Measurements from ENCODE around the gene ALG12. TPM values are rescaled to one million over a fixed set of nuclear protein-coding genes. Genes with fewer than 3 reads are reported as not detected.

Gene ALG12
- total and polyA plus RNA-seq, 2 donors (not counting 1 experiment from before 2014, with no cell fraction given) = 15.2 to 16.6 TPM

GRCh38 chr22:49856766-49857618 lies 61.2 kb downstream of the ALG12 start:
- Mint-ChIP-seq H3K27me3 (no peaks in the 10 kb centered on the region), H3K27ac (no peak overlapping the region), H3K9me3 (ENCODE audit: insufficient read depth) (no peaks in the 10 kb centered on the region), H3K4me3 (no peak overlapping the region), H3K4me1 (peaks cover 41% of the 10 kb centered on the region)
- Histone ChIP-seq H3K4me1 (ENCODE audit: control insufficient read depth in 2 of 2, insufficient read depth in 2 of 2, low read length in 2 of 2) (peaks cover 13 to 26% of the 10 kb centered on the region in 2 donors), H4K20me1 (ENCODE audit: control insufficient read depth, insufficient read depth, low read length, poor library complexity, severe bottlenecking) (peaks cover 63% of the 10 kb centered on the region), H3K79me2 (ENCODE audit: control insufficient read depth, insufficient read depth, low read length) (peaks cover 76% of the 10 kb centered on the region), H3K27me3 (replicated peaks in 1 of 4; ENCODE audit: control extremely low read depth in 1 of 4, control insufficient read depth in 3 of 4, insufficient read depth in 4 of 4, low read length in 3 of 4) (peaks cover 0 to 2% (median 0%) of the 10 kb centered on the region in 4 experiments), H3K36me3 (replicated peaks in 1 of 2; ENCODE audit: control extremely low read depth in 1 of 2, control insufficient read depth in 1 of 2, extremely low read depth in 1 of 2, insufficient read depth in 2 of 2, low read length in 1 of 2) (no peaks in the 10 kb centered on the region), H2AFZ (ENCODE audit: insufficient read depth, low read depth, low read length, poor library complexity, severe bottlenecking) (no peak overlapping the region), H3K9me3 (ENCODE audit: control extremely low read depth in 1 of 3, control insufficient read depth in 2 of 3, insufficient read depth in 1 of 3, low read length in 2 of 3) (no peaks in the 10 kb centered on the region), H3K9ac (ENCODE audit: low read length) (no peak overlapping the region), H3K4me2 (replicated peaks; ENCODE audit: low read depth, low read length, poor library complexity, severe bottlenecking) (no peak overlapping the region), H3K27ac (ENCODE audit: low read length in 2 of 2) (no peak overlapping the region), H3K4me3 (ENCODE audit: control extremely low read depth in 1 of 5, extremely low read depth in 1 of 5, insufficient read depth in 1 of 5, low read depth in 2 of 5, low read length in 4 of 5) (no peak overlapping the region)
- ATAC-seq (ENCODE audit: low read depth) = no peak
- no peak for DNase-seq
- intact Hi-C loops (cut with micrococcal nuclease) = no loop called here
- POLR2A ChIA-PET = interaction anchor here (0.5 kb wide), 1 partner anchor 290 kb away, joined by 4 read pairs; no protein-coding TSS in a partner anchor
- no peak for TF ChIP-seq EZH2 (IDR thresholded peaks at IDR 0.05; ENCODE audit: borderline replicate concordance, insufficient read depth, low read depth, low read length, poor library complexity, severe bottlenecking)
- TF ChIP-seq, protein P1, sequence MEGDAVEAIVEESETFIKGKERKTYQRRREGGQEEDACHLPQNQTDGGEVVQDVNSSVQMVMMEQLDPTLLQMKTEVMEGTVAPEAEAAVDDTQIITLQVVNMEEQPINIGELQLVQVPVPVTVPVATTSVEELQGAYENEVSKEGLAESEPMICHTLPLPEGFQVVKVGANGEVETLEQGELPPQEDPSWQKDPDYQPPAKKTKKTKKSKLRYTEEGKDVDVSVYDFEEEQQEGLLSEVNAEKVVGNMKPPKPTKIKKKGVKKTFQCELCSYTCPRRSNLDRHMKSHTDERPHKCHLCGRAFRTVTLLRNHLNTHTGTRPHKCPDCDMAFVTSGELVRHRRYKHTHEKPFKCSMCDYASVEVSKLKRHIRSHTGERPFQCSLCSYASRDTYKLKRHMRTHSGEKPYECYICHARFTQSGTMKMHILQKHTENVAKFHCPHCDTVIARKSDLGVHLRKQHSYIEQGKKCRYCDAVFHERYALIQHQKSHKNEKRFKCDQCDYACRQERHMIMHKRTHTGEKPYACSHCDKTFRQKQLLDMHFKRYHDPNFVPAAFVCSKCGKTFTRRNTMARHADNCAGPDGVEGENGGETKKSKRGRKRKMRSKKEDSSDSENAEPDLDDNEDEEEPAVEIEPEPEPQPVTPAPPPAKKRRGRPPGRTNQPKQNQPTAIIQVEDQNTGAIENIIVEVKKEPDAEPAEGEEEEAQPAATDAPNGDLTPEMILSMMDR (IDR thresholded peaks at IDR 0.05) = no peak
- CTCF ChIA-PET = interaction anchor here (0.6 kb wide), 1 partner anchor 15 kb away, joined by 3 read pairs; no protein-coding TSS in a partner anchor
- 90% methylated on average over 27 of the region's 31 CpGs for WGBS (ENCODE audit: insufficient coverage)

GRCh38 chr22:49856343-49856742 lies 61.9 kb downstream of the ALG12 start:
- POLR2A ChIA-PET = interaction anchor here (0.5 kb wide), 1 partner anchor 290 kb away, joined by 4 read pairs; no protein-coding TSS in a partner anchor
- H3K27me3 Mint-ChIP-seq = peaks cover 4% of the 10 kb centered on the region
- Histone ChIP-seq H3K27me3 (replicated peaks in 1 of 4; ENCODE audit: control extremely low read depth in 1 of 4, control insufficient read depth in 3 of 4, insufficient read depth in 4 of 4, low read length in 3 of 4) (peaks cover 0 to 6% (median 0%) of the 10 kb centered on the region in 4 experiments), H3K79me2 (ENCODE audit: control insufficient read depth, insufficient read depth, low read length) (peaks cover 70% of the 10 kb centered on the region), H4K20me1 (ENCODE audit: control insufficient read depth, insufficient read depth, low read length, poor library complexity, severe bottlenecking) (peaks cover 63% of the 10 kb centered on the region), H3K9ac (ENCODE audit: low read length) (no peak overlapping the region), H3K36me3 (replicated peaks in 1 of 2; ENCODE audit: control extremely low read depth in 1 of 2, control insufficient read depth in 1 of 2, extremely low read depth in 1 of 2, insufficient read depth in 2 of 2, low read length in 1 of 2) (no peaks in the 10 kb centered on the region), H3K27ac (ENCODE audit: low read length in 2 of 2) (no peak overlapping the region), H3K9me3 (ENCODE audit: control extremely low read depth in 1 of 3, control insufficient read depth in 2 of 3, insufficient read depth in 1 of 3, low read length in 2 of 3) (no peaks in the 10 kb centered on the region), H3K4me1 (ENCODE audit: control insufficient read depth in 2 of 2, insufficient read depth in 2 of 2, low read length in 2 of 2) (peaks cover 13 to 26% of the 10 kb centered on the region in 2 donors), H3K4me3 (ENCODE audit: control extremely low read depth in 1 of 5, extremely low read depth in 1 of 5, insufficient read depth in 1 of 5, low read depth in 2 of 5, low read length in 4 of 5) (no peak overlapping the region), H2AFZ (ENCODE audit: insufficient read depth, low read depth, low read length, poor library complexity, severe bottlenecking) (no peak overlapping the region), H3K4me2 (replicated peaks; ENCODE audit: low read depth, low read length, poor library complexity, severe bottlenecking) (no peak overlapping the region)
- intact Hi-C loops (cut with micrococcal nuclease) = no loop called here
- DNase-seq (no peak), ATAC-seq (ENCODE audit: low read depth) (no peak)
- H3K27ac Mint-ChIP-seq = no peak overlapping the region
- CTCF ChIA-PET = no interaction called here
- 97% methylated on average over 11 of the region's 23 CpGs for WGBS (ENCODE audit: insufficient coverage)
- TF ChIP-seq, protein P1 (IDR thresholded peaks at IDR 0.05) = no peak
- TF ChIP-seq EZH2 (IDR thresholded peaks at IDR 0.05; ENCODE audit: borderline replicate concordance, insufficient read depth, low read depth, low read length, poor library complexity, severe bottlenecking) = no peak
- H3K4me1 Mint-ChIP-seq = peaks cover 40% of the 10 kb centered on the region
- H3K4me3 Mint-ChIP-seq = no peak overlapping the region
- no peaks in the 10 kb centered on the region for H3K9me3 Mint-ChIP-seq (ENCODE audit: insufficient read depth)

Data from B cell (primary cell).